HG03025 (cell line): ENCODE data around the gene SHLD1.
"Not testable (repeated sequence)": the region's sequence is repeated elsewhere in the genome, so short reads cannot be mapped to it uniquely, and the experiment has no call there.

ENCODE experiments used
- ATAC-seq: cut with Tn5 transposase; IDR thresholded peaks from one replicate; pipeline ENCODE4 v1.9.1; 2021; ENCODE audit warnings: mild to moderate bottlenecking, moderate library complexity; ENCODE audit not compliant: unreplicated experiment, low FRiP score

Gene SHLD1

DNA sequence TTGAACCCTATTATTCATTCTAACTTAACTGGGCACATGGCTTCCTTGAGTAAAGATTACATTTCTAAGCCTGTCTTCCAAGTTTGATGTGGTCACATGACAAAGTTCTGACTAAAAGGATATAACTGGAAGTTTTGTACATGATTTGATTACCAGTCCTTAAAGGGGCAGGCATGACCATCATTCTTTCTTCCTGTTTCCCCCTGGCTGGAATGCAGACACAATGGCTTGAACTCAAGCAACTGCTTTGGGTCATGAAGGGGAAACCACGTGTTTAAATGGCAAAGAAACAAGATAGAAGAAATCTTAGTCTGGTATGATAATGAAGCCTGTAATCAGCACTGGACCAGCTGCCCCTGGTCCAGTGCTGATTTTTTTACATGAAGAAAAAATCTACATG is 15.6 kb upstream of the SHLD1 start:
- ATAC-seq: no peak

DNA sequence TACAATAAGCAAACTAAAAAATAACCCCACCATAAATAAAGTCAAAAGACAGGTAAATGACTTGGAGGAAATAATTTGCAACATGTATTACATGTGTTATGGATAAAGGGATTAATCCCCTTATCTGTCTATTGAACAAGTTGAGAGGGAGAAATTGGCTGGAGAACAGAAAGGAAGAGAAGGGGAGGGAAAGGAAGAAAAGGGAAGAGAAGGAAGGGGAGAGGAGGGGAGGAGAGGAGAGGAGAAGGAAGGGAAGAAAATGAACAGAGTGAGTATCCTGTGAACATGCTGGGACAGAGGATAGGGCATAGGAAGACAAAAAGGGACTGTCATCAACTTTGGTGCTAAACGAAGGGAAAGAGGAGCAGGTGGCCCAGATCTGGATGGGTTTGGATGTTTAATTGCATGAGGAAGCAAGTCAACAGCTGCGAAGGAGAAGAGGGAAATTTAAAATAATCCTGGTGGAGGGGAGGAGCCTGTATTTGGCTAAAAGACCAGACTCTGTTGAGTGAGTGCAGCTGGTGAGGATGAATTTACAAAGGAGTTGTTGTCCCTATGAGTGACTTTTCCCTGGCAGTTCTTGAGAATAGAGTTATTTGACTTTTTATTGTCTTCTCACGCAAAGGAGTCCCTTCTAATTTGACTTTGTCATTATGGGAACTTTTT is 14.2 kb upstream of the SHLD1 start:
- ATAC-seq: no peak

DNA sequence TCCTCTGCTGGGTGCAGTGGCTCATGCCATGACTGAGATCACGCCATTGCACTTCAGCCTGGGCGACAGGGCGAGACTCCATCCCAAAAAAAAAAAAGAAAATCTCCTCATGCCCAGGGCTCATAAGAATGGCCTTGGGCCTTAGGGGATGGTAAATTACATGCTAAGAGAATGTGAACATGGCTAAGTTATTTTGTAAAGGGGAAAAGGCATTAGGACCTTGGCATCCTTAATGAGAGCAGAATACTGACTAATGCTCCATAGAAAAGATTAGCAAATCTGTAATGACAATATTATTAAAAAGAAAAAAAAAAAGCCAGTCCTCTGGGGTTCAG is 12.6 kb upstream of the SHLD1 start:
- ATAC-seq: no peak

- ATAC-seq: no peak
Observed at GRCh38 chr20:5737966-5738365, 12.2 kb upstream of the SHLD1 start.

DNA sequence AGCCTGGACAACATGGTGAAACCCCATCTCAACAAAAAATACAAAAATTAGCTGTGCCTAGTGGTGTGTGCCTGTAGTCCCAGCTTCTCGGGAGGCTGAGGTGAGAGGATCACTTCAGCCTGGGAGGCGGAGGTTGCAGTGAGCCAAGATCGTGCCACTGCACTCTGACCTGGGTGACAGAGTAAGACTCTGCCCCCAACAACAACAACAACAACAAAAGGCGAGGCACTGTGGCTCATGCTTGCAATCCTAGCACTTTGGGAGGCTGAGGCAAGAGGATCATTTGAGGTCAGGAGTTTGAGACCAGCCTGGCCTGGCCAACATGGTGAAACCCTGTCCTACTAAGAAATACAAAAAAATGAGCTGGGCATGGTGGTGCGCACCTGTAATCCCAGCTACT is 9.6 kb upstream of the SHLD1 start:
- not testable (repeated sequence) for ATAC-seq

DNA sequence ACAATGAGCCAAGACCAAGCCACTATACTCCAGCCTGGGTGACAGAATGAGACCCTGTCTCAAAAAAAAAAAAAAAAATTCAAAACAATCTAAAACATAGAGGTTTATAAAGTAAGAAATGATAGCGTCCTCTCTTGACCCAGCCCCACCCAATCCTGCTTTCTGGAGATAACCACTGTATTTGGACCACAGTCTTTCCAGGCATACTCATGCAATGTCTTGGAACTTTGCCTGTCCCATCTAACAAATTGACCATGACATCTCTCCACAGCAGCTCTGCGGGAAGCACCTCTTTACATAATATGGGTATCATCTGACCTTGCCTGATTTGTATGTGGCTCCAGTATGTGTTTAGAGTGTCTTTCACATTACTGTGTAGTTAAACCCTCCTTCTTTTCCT is 9.1 kb upstream of the SHLD1 start:
- ATAC-seq: no peak

- no peak for ATAC-seq
Observed at GRCh38 chr20:5742041-5742440, 8.2 kb upstream of the SHLD1 start.

DNA sequence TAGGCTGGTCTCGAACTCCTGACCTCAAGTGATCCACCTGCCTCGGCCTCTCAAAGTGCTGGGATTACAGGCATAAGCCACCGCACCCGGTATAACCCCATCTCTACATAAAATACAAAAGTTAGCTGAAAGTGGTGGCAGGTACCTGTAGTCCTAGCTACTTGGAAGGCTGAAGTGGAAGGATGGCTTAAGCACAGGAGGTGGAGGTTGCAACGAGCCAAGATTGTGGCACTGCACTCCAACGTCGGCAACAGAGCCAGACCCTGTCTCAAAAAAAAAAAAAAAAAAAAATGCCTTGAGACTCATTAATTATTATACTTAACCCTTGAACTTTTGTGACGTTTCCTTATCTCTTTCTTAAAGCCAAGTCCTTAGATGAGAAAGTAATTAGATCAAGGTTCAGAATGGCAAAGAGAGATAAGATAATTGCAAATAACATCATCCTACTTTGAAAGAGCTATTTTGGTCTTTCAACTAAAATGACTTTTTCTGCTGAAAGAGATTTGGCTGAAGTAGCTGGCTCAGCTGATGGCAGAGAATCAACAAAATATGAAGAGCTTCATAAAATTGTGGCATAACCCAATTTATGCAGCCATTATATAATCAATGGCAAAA is 4.7 kb upstream of the SHLD1 start:
- no peak for ATAC-seq

- no peak for ATAC-seq
Observed at GRCh38 chr20:5746064-5746463, 4.1 kb upstream of the SHLD1 start.

DNA sequence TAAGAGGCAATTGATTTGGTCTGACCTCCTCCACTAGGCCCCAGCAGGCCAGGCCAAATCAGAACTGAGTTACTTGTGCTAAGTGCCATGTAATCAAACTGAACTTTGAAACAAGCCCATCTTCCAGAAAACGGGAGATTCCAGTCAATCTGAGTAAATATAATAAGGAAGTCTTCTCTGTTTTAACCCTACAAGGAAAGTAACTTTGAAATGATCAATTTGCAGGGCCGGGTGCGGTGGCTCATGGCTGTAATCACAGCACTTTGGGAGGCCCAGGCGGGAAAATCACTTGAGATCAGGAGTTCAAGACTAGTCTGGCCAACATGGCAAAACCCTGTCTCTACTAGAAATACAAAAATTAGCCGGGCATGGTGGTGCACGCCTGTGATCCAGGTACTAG is 2.0 kb upstream of the SHLD1 start:
- ATAC-seq: no peak

- not testable (repeated sequence) for ATAC-seq
Observed at GRCh38 chr20:5749512-5749951, 669 bp upstream of the SHLD1 start.

- ATAC-seq: no peak
Observed at GRCh38 chr20:5751856-5752255, 1.7 kb downstream of the SHLD1 start.

DNA sequence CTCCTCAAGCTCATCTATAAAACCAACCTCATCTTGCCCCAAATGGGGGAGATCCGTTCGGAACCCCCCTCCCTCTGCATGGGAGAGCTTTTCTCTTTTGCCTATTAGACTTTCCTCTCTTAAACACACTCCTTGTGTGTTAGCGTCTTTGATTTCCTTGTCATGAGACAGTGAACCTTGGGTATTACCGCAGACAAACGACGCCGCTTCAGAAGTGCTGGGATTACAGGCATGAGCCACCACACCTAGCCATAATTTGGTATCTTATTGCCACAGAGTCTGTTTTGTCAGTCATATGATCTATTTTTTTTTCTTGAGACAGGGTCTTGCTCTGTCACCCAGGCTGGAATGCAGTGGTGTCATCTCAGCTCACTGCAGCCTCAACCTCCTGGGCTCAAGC is 3.6 kb downstream of the SHLD1 start:
- no peak for ATAC-seq

DNA sequence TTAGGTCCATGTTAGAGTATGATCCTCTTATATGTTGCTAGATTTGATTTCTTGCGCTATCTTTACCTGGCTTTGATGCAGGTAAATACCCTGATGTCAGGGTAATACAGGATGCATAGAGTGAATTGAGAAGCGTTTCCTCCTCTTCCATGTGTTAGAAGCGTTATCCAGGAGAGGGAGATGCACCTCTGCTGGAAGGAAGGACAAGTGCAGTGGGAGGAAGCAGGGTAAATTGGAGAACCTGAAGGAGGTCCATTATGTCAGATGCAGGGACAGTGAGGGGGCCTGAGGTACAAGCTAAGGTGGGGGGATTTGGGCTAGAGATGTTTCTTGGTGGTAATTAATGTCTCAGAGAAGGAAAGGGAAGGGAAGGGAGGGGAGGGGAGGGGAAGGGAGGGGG is 7.7 kb downstream of the SHLD1 start:
- ATAC-seq: no peak

- no peak for ATAC-seq
Observed at GRCh38 chr20:5766085-5766764, 16.0 kb downstream of the SHLD1 start.

DNA sequence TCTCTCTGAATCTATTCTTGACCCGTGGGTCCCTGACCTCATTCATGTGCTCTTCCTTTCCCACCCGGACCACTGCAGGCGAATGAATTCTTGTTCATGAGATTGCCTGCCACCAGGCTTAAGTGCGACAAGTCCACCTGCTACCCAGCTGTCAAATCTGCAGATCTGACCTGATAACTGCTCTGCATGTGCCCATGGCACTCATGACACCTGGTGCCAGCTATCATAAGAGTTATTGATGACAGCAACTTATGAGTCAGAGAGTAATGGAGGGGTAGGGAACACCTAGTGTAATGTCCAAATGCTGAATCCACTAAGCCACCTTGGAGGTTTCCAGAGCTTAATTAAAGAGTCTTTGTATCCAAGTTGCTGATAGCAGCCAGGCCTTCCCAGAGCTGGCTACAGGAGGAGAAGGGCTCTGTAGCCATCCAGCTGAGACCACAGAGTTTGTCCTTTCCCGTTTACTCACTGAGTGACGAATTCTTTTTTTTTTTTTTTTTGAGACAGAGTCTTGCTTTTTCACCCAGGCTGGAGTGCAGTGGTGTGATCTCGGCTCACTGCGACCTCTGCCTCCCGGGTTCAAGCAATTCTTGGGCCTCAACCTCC is 17.4 kb downstream of the SHLD1 start:
- ATAC-seq: no peak

- no peak for ATAC-seq
Observed at GRCh38 chr20:5770231-5770986, 20.2 kb downstream of the SHLD1 start.

GRCh38 chr20:5770987-5771318 is 20.8 kb downstream of the SHLD1 start:
- ATAC-seq: no peak

- ATAC-seq: no peak
Observed at GRCh38 chr20:5772704-5773103, 22.5 kb downstream of the SHLD1 start.

DNA sequence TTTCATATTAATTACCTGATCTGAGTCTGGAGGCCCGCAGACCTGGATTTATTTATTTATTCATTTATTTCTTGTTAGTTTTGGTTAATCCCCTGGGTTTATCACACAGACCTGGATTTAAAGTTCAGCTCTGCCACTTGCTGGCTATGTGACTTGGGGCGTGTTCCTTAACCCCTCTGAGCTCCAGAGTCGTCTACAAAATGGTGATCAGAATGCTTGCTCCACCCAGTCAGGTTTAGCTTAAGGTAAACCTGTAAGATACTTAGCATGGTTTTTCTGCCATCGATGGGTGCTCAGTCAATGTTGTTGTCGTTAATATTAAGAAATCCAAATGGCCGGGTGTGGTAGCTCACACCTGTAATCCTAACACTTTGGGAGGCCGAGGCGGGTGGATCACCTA is 23.4 kb downstream of the SHLD1 start:
- ATAC-seq: no peak

GRCh38 chr20:5776077-5776476 is 25.9 kb downstream of the SHLD1 start:
- ATAC-seq: no peak
